ENCODE results near the gene BCO1.

BCO1 gene

GRCh38 chr16:81324808-81325207 is 86.3 kb downstream of the BCO1 start:
- no peaks in the 10 kb centered on the region for H3K4me1 ChIP-seq (ENCODE audit: control insufficient read depth, low read depth, low read length)
- no peak overlapping the region for H3K27ac ChIP-seq (ENCODE audit: low read length)
- H3K27me3 ChIP-seq (ENCODE audit: control insufficient read depth, insufficient read depth, low read length), result no peaks in the 10 kb centered on the region
- no peak overlapping the region for H3K9ac ChIP-seq (ENCODE audit: low read length)
- no peaks in the 10 kb centered on the region for H3K9me3 ChIP-seq (ENCODE audit: control insufficient read depth, low read depth, low read length)
- H3K4me3 ChIP-seq (ENCODE audit: low read length), result no peak overlapping the region
- no peaks in the 10 kb centered on the region for H3K36me3 ChIP-seq (ENCODE audit: control insufficient read depth, low read depth, low read length)

DNA sequence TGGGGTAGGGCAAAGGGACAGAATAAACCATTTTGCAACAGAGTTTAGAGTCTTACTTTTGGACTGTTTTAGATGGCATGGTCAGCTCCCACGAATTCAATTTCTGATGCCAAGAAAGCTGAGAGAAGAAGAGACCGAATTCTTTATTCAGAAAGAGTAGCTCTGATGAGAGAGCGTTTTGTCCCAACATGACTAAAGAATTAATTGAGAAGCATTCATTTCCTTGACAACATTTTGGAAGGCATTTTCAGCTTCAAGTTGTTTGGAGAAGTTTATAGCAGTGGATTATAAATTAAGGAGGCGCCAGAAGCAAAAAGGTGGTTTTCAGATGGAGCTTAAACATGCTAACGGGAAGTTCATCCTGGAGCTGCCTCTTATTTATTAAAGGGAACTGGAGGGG is 88.5 kb downstream of the BCO1 start:
- H3K9me3 ChIP-seq (ENCODE audit: control insufficient read depth, low read depth, low read length), result no peaks in the 10 kb centered on the region
- H3K27me3 ChIP-seq (ENCODE audit: control insufficient read depth, insufficient read depth, low read length), result no peaks in the 10 kb centered on the region
- no peaks in the 10 kb centered on the region for H3K4me1 ChIP-seq (ENCODE audit: control insufficient read depth, low read depth, low read length)
- H3K9ac ChIP-seq (ENCODE audit: low read length), result no peak overlapping the region
- H3K36me3 ChIP-seq (ENCODE audit: control insufficient read depth, low read depth, low read length), result no peaks in the 10 kb centered on the region
- no peak overlapping the region for H3K27ac ChIP-seq (ENCODE audit: low read length)
- H3K4me3 ChIP-seq (ENCODE audit: low read length), result no peak overlapping the region

GRCh38 chr16:81327447-81328196 is 89.1 kb downstream of the BCO1 start:
- Histone ChIP-seq H3K36me3 (ENCODE audit: control insufficient read depth, low read depth, low read length) (no peaks in the 10 kb centered on the region), H3K4me1 (ENCODE audit: control insufficient read depth, low read depth, low read length) (no peaks in the 10 kb centered on the region), H3K27me3 (ENCODE audit: control insufficient read depth, insufficient read depth, low read length) (no peaks in the 10 kb centered on the region), H3K9me3 (ENCODE audit: control insufficient read depth, low read depth, low read length) (no peaks in the 10 kb centered on the region), H3K27ac (ENCODE audit: low read length) (no peak overlapping the region), H3K4me3 (ENCODE audit: low read length) (no peak overlapping the region), H3K9ac (ENCODE audit: low read length) (no peak overlapping the region)

DNA sequence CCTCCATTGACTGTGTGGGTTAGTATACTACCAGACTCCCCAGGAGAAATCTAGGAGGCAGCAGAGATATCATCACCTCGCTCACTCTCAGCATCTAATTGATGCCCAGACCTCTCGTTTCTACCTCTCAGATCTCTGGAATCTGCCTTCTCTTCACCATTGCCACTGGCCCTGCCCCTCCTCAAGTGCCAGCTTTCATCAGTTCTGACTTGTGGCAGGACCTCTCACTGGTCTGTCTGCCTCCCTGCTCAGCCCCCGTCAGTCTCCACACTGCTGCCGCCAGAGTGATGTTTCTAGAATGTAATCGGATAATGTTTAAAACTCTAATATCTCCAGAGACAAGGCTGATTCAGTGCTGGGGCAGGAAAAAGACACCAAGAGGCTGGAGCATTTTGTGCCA is 91.5 kb downstream of the BCO1 start:
- Histone ChIP-seq H3K4me3 (ENCODE audit: low read length) (no peak overlapping the region), H3K36me3 (ENCODE audit: control insufficient read depth, low read depth, low read length) (no peaks in the 10 kb centered on the region), H3K27ac (ENCODE audit: low read length) (no peak overlapping the region), H3K4me1 (ENCODE audit: control insufficient read depth, low read depth, low read length) (no peaks in the 10 kb centered on the region), H3K27me3 (ENCODE audit: control insufficient read depth, insufficient read depth, low read length) (no peaks in the 10 kb centered on the region), H3K9ac (ENCODE audit: low read length) (no peak overlapping the region), H3K9me3 (ENCODE audit: control insufficient read depth, low read depth, low read length) (no peaks in the 10 kb centered on the region)

DNA sequence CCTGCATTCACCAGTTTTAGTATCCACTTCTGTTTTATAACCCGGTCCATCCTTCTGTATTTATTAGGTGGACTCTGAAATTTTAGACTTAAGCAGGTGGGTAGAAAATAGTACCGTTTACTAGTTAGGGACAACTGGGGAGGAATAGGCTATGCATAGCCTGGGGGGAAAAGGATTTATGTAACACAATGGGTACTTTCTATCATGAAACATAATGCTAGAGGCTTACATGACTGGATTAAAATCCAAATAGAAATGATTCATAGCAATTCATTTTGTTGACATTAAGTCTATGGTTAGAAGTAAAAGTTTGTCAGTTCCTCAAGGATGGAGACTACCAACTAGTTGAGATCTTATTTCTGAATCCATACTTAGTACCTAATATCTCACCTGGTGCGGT is 94.9 kb downstream of the BCO1 start:
- H3K27ac ChIP-seq (ENCODE audit: low read length), result no peak overlapping the region
- H3K36me3 ChIP-seq (ENCODE audit: control insufficient read depth, low read depth, low read length), result no peaks in the 10 kb centered on the region
- no peak overlapping the region for H3K9ac ChIP-seq (ENCODE audit: low read length)
- no peaks in the 10 kb centered on the region for H3K27me3 ChIP-seq (ENCODE audit: control insufficient read depth, insufficient read depth, low read length)
- no peaks in the 10 kb centered on the region for H3K9me3 ChIP-seq (ENCODE audit: control insufficient read depth, low read depth, low read length)
- H3K4me3 ChIP-seq (ENCODE audit: low read length), result no peak overlapping the region
- no peaks in the 10 kb centered on the region for H3K4me1 ChIP-seq (ENCODE audit: control insufficient read depth, low read depth, low read length)

DNA sequence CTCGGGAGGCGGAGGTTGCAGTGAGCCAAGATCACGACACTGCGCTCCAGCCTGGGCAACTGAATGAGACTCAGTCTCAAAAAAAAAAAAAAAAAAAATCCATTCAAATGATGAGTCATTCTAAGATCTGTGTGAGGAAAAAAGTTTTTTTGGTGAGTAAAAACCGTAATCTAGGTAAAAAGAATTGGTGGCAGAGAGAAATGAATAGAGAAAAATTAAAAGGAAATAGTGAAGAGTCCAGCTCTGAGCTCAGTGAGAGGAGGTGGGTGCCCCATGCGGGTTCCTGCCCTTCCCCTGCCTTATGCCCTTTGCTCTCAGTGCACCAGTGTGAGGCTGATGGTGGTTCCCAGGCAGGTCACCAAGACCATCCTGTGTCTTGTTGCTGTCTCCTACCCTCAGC is 97.2 kb downstream of the BCO1 start:
- Histone ChIP-seq H3K4me3 (ENCODE audit: low read length) (no peak overlapping the region), H3K27me3 (ENCODE audit: control insufficient read depth, insufficient read depth, low read length) (no peaks in the 10 kb centered on the region), H3K4me1 (ENCODE audit: control insufficient read depth, low read depth, low read length) (no peaks in the 10 kb centered on the region), H3K9me3 (ENCODE audit: control insufficient read depth, low read depth, low read length) (no peaks in the 10 kb centered on the region), H3K27ac (ENCODE audit: low read length) (no peak overlapping the region), H3K36me3 (ENCODE audit: control insufficient read depth, low read depth, low read length) (no peaks in the 10 kb centered on the region), H3K9ac (ENCODE audit: low read length) (no peak overlapping the region)

DNA sequence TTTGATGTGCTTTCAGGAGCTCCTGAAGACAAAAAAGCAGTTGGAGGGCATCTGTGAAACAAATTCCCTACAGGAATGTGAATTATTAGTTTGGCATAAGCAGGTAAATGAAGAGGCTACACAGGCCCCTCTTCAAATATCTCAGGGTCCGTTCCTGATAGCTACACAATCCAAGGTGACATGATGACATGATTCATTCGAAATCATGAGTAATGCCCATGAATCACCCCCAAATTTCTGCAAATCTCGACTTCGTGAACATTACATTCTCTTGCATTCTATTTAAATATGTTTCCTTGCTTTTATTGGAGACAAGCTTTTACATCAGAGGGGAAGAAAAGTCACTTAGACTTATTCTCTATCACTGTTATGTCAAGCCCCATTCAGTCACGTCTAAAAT is 98.6 kb downstream of the BCO1 start:
- Histone ChIP-seq H3K9me3 (ENCODE audit: control insufficient read depth, low read depth, low read length) (no peaks in the 10 kb centered on the region), H3K4me3 (ENCODE audit: low read length) (no peak overlapping the region), H3K27me3 (ENCODE audit: control insufficient read depth, insufficient read depth, low read length) (no peaks in the 10 kb centered on the region), H3K36me3 (ENCODE audit: control insufficient read depth, low read depth, low read length) (no peaks in the 10 kb centered on the region), H3K9ac (ENCODE audit: low read length) (no peak overlapping the region), H3K4me1 (ENCODE audit: control insufficient read depth, low read depth, low read length) (no peaks in the 10 kb centered on the region), H3K27ac (ENCODE audit: low read length) (no peak overlapping the region)

Measured in iPS-18a (cell line).